ENCODE data around the gene DISP1.

- TF ChIP-seq MAX (IDR thresholded peaks at IDR 0.05), result no peak
- no peak for TF ChIP-seq ZBTB33 (IDR thresholded peaks at IDR 0.05)
- TF ChIP-seq RAD21 (IDR thresholded peaks at IDR 0.05), result peak; percentile 43 to 59
- peak; percentile 1 for TF ChIP-seq CTCF (IDR thresholded peaks at IDR 0.05; ENCODE audit: low read depth, low read length, missing input control)
- TF ChIP-seq SP1 (IDR thresholded peaks at IDR 0.05), result no peak
- TF ChIP-seq REST (IDR thresholded peaks at IDR 0.05), result no peak
- TF ChIP-seq ATF3 (IDR thresholded peaks at IDR 0.05), result no peak
- no peak for TF ChIP-seq TAF1 (conservative IDR thresholded peaks at IDR 0.05)
- no peak for TF ChIP-seq JUND (IDR thresholded peaks at IDR 0.05)
- no peak for TF ChIP-seq EGR1 (IDR thresholded peaks at IDR 0.05; ENCODE audit: low read depth in 2 of 2)
- no peak for TF ChIP-seq YY1 (IDR thresholded peaks at IDR 0.05)
Measured at GRCh38 chr1:222794656-222795474, 20.0 kb upstream of the DISP1 start.
